ENCODE measurements around the gene SPON1. TPM values are rescaled to one million over a fixed set of nuclear protein-coding genes. Genes with fewer than 3 reads are reported as not detected.
"Not testable (repeated sequence)": the region's sequence is repeated elsewhere in the genome, so short reads cannot be mapped to it uniquely, and the experiment has no call there.

SPON1 gene
- total RNA-seq, 1 experiment from 2014 or later = 0.10 TPM

- ChIA-PET CTCF (no interaction called here), POLR2A (no interaction called here)
- H3K4me3 ChIP-seq (ENCODE audit: low read depth in 2 of 2, low read length in 2 of 2) = no peak overlapping the region
- no peaks in the 10 kb centered on the region for H3K36me3 ChIP-seq (ENCODE audit: control insufficient read depth, insufficient read depth, low read length)
- in situ Hi-C loops (cut with HindIII; ENCODE audit: low pct_unique_long_range_greater_than_20kb, low sequenced_read_pairs) (no loop called here), intact Hi-C loops (cut with micrococcal nuclease; ENCODE audit: unreplicated experiment) (no loop called here)
- no peaks in the 10 kb centered on the region for H3K4me1 ChIP-seq (ENCODE audit: control insufficient read depth, insufficient read depth, low read length)
- TF ChIP-seq SIN3A (IDR thresholded peaks at IDR 0.05; ENCODE audit: borderline replicate concordance, insufficient read depth, low read depth, low read length) (no peak), CTCF (IDR thresholded peaks at IDR 0.05) (no peak), POLR2AphosphoS5 (IDR thresholded peaks at IDR 0.05; ENCODE audit: low read depth, low read length) (no peak), REST (IDR thresholded peaks at IDR 0.05; ENCODE audit: insufficient read depth in 1 of 2, low read depth in 2 of 2, low read length in 1 of 2) (no peak), TCF7L2 (IDR thresholded peaks at IDR 0.05; ENCODE audit: low read depth, low read length) (no peak)
- H3K9me3 ChIP-seq (ENCODE audit: control insufficient read depth, insufficient read depth, low read depth, low read length) = no peaks in the 10 kb centered on the region
- no peak overlapping the region for H3K27ac ChIP-seq (ENCODE audit: low read length)
- ATAC-seq = no peak
- no peaks in the 10 kb centered on the region; the same call in none of the 2 replicates for H3K27me3 ChIP-seq (ENCODE audit: control insufficient read depth, insufficient read depth, low read length)
- BruUV-seq (replicated peaks) = no TSS peak
- DNase-seq (ENCODE audit: low read depth, low spot score) = no peak
Observed at GRCh38 chr11:14163576-14163975, 201.1 kb downstream of the SPON1 start.

- in situ Hi-C loops (cut with HindIII; ENCODE audit: low pct_unique_long_range_greater_than_20kb, low sequenced_read_pairs); BruUV-seq (replicated peaks): not testable (repeated sequence)
Observed at GRCh38 chr11:14173679-14174078, 211.2 kb downstream of the SPON1 start.

GRCh38 chr11:14179116-14179820 lies 216.7 kb downstream of the SPON1 start:
- no peak for ATAC-seq
- intact Hi-C loops (cut with micrococcal nuclease; ENCODE audit: unreplicated experiment) = no loop called here
- CTCF ChIA-PET = no interaction called here

More at GRCh38 chr11:14173679-14174078, 211.2 kb downstream of the SPON1 start:
- ATAC-seq; H3K9me3 ChIP-seq (ENCODE audit: control insufficient read depth, insufficient read depth, low read depth, low read length); H3K36me3 ChIP-seq (ENCODE audit: control insufficient read depth, insufficient read depth, low read length); H3K27ac ChIP-seq (ENCODE audit: low read length); POLR2A ChIA-PET; DNase-seq (ENCODE audit: low read depth, low spot score); H3K27me3 ChIP-seq (ENCODE audit: control insufficient read depth, insufficient read depth, low read length); H3K4me1 ChIP-seq (ENCODE audit: control insufficient read depth, insufficient read depth, low read length); intact Hi-C loops (cut with micrococcal nuclease; ENCODE audit: unreplicated experiment); H3K4me3 ChIP-seq (ENCODE audit: low read depth in 2 of 2, low read length in 2 of 2); CTCF ChIA-PET: not testable (repeated sequence)

More at GRCh38 chr11:14179116-14179820, 216.7 kb downstream of the SPON1 start:
- Histone ChIP-seq H3K9me3 (ENCODE audit: control insufficient read depth, insufficient read depth, low read depth, low read length) (no peaks in the 10 kb centered on the region), H3K27ac (ENCODE audit: low read length) (no peak overlapping the region), H3K36me3 (ENCODE audit: control insufficient read depth, insufficient read depth, low read length) (no peaks in the 10 kb centered on the region), H3K27me3 (ENCODE audit: control insufficient read depth, insufficient read depth, low read length) (peaks cover 7% of the 10 kb centered on the region; the same call in 1 of the 2 replicates), H3K4me1 (ENCODE audit: control insufficient read depth, insufficient read depth, low read length) (no peaks in the 10 kb centered on the region), H3K4me3 (ENCODE audit: low read depth in 2 of 2, low read length in 2 of 2) (no peak overlapping the region)
- BruUV-seq (replicated peaks) = no TSS peak
- POLR2A ChIA-PET = no interaction called here
- in situ Hi-C loops (cut with HindIII; ENCODE audit: low pct_unique_long_range_greater_than_20kb, low sequenced_read_pairs) = no loop called here
- TF ChIP-seq SIN3A (IDR thresholded peaks at IDR 0.05; ENCODE audit: borderline replicate concordance, insufficient read depth, low read depth, low read length) (no peak), TCF7L2 (IDR thresholded peaks at IDR 0.05; ENCODE audit: low read depth, low read length) (no peak), REST (IDR thresholded peaks at IDR 0.05; ENCODE audit: insufficient read depth in 1 of 2, low read depth in 2 of 2, low read length in 1 of 2) (no peak), CTCF (IDR thresholded peaks at IDR 0.05) (no peak), POLR2AphosphoS5 (IDR thresholded peaks at IDR 0.05; ENCODE audit: low read depth, low read length) (no peak)
- DNase-seq (ENCODE audit: low read depth, low spot score) = no peak
